HG02970 (cell line): ENCODE data around the gene RGL3.
"Not testable (repeated sequence)": the region's sequence is repeated elsewhere in the genome, so short reads cannot be mapped to it uniquely, and the experiment has no call there.

ENCODE experiments used
- ATAC-seq: cut with Tn5 transposase; IDR thresholded peaks from one replicate; pipeline ENCODE4 v1.9.1; 2021; ENCODE audit warnings: mild to moderate bottlenecking, moderate library complexity, moderate number of reproducible peaks; ENCODE audit not compliant: unreplicated experiment, low FRiP score

RGL3 gene, protein sequence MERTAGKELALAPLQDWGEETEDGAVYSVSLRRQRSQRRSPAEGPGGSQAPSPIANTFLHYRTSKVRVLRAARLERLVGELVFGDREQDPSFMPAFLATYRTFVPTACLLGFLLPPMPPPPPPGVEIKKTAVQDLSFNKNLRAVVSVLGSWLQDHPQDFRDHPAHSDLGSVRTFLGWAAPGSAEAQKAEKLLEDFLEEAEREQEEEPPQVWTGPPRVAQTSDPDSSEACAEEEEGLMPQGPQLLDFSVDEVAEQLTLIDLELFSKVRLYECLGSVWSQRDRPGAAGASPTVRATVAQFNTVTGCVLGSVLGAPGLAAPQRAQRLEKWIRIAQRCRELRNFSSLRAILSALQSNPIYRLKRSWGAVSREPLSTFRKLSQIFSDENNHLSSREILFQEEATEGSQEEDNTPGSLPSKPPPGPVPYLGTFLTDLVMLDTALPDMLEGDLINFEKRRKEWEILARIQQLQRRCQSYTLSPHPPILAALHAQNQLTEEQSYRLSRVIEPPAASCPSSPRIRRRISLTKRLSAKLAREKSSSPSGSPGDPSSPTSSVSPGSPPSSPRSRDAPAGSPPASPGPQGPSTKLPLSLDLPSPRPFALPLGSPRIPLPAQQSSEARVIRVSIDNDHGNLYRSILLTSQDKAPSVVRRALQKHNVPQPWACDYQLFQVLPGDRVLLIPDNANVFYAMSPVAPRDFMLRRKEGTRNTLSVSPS

DNA sequence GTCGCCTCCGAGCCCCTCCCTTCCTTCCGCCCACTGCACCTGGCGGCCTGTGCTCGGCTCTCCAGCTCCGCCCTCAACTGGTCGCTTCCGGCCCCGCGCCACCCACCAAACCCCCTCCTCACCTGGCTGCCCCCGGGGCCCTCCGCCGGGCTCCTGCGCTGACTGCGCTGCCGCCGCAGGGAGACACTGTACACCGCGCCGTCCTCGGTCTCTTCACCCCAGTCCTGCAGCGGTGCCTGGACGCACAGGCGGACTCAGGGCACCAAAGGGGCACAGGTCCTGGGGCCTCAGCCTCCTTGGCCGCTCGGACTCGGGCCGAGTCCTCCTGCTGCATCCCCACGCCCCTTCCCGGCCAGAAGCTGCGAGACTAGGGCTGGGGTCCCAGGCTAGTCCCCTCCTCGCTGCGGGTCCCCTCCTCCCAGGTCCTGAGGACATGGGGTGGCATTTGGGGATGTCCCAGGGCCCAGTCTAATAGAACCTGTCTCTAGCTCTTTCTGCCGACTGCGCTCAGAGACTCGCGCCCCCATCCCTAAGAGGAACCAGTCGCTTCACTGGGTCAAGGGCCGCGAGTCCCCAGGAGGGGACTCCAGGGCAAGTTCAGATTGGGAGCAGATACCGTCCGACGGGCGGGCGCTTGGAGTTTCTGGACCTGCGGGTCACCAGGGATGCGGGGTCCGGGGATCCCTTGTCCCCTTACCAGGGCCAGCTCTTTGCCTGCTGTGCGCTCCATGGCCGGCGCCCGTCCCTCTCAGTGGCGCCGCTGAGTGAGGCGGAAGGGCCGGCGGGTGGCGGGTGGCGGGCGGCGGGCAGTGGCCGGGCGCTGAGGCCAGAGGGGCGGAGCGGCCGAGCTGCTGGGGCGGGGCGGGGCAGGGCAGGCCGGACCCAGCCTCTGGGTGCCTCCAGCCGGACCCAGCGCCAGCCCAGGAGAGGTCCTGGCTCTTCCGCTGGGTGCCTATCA lies at the start of gene RGL3:
Gene RGL3 (minus strand): TSS at position 766 of the 958 bp plus-strand sequence. CDS start 36 bp downstream, at position 730.
- ATAC-seq: no peak

DNA sequence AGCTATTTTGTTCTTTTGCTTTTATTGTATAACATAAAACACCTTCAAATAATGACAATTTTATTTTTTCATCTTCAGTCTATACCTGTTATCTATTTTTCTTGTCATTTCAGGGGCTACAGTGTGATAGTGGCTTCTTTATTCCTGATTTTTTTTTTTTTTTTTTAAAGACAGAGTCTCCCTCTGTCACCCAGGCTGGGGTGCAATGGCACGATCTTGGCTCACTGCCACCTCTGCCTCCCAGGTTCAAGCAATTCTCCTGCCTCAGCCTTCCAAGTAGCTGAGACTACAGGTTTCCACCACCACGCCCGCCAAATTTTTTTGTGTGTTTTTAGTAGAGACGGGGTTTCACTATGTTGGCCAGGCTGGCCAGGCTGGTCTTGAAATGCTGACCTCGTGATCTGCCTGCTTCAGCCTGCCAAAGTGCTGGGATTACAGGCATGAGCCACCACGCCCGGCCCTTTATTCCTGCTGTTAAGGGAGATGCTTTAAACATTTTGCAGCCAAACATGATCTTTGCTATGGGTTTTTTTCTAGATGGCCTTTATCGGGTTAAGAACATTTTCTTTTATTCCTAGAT lies 49.2 kb upstream of the RGL3 start:
- ATAC-seq: not testable (repeated sequence)

DNA sequence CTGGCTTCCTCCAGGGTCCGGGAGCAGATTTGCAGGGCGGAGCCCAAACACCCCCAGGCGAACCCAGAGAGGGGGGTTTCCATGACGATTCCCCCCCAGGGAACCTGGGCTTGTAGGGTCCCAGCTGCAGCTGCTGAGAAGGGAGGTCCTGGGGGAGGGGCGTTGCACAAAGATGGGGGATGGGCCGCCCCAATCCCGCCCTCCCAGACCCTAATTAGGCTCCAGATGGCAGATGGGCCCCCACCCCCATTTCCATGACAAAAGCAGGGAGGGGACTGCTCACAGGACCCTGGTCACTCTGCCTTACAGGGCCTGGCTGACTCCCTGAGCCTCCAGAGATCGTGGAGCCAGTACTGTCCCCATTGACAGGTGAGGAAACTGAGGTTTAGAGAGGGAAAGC lies 46.5 kb upstream of the RGL3 start:
- no peak for ATAC-seq

DNA sequence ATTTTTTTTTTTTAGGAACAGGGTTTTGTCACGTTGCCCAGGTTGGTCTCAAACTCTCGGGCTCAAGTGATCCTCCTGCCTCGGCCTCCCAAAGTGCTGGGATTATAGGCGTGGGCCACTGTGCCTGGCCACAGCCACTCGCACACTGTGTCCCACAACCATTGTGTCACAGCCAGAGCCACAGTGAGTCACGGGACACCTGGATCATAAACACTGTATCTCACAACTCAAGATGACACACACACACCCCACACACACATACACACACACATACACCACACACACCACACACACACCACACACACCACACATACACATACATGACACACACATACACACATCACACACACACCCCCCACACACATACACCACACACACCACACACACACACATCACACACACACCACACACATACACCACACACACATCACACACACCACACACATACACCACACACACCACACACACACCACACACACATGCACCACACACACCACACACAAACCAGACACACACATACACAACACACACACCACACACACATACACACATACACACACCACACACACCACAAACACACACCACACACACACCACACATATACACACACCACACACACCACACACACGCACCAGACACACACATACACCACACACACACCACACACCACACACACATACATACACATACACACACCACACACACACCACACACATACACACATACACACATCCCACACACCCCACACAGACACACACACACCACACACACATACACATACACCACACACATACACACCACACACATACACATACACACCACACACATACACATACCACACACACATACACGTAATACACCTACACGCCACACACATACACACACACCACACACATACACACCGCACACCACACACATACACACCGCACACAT lies 45.5 kb upstream of the RGL3 start:
- ATAC-seq: no peak

DNA sequence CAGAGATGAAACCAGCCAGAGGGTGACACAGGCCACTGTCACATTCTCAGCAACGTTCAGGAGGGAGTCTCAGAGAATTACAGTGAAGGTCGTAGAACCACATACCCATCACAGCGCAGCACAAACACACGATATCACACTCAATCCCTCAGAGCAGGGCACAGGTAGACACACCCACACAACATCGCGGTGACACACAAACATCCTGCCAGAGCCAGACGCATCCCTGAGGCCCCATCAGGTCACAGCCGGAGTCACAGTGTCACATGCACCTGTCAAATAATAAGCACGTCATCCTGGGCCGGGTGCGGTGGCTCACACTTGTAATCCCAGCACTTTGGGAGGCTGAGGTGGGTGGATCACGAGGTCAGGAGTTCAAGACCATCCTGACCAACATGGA lies 44.3 kb upstream of the RGL3 start:
- ATAC-seq: no peak

DNA sequence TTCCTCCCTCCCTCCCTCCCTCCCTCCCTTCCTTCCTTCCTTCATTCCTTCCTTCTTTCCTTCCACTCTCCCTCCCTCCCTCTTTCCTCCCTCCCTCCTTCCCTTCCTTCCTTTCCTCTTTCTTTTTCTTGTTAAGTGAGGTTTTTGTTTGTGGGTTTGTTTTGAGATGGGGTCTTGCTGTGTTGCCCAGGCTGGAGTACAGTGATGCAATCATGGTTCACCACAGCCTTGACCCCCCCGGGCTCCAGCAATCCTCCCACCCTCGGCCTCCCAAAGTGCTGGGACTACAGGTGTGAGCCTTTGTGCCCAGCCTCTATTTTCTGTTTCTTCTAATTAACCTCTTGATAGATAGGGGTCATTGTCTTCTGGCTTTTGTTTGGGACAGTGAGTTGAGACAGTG lies 42.3 kb upstream of the RGL3 start:
- ATAC-seq: no peak

DNA sequence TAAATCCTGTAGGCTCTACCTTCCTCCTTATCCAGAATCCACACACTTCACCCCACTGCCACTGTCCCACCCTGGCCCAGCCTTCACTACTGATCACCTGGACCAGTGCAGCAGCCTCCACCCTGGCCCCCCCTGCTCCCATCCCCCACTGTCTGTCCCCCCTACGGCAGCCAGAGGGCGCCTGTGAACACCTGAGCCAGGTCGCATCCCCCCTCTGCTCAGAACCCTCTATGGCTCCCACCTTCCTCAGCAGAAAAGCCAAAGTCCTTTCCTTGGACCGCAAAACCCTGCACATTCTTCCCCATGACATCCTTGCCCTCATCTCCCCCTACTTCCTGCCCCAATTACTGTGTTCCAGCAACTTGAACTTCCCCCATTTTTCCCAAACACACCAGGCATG lies 41.1 kb upstream of the RGL3 start:
- no peak for ATAC-seq

DNA sequence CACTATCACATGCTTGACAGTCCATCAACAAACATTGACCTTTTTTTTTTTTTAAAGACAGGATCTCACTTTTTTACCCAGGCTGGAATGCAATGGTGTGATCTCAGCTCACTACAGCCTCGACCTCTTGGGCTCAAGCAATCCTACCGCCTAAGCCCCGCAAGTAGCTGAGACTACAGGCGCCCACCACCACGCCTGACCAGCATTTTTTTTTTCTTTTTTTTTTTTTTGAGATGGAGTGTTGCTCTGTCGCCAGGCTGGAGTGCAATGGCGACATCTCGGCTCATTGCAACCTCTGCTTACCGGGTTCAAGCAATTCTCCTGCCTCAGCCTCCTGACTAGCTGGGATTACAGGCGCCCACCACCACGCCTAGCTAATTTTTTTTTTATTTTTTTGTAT lies 39.8 kb upstream of the RGL3 start:
- not testable (repeated sequence) for ATAC-seq

DNA sequence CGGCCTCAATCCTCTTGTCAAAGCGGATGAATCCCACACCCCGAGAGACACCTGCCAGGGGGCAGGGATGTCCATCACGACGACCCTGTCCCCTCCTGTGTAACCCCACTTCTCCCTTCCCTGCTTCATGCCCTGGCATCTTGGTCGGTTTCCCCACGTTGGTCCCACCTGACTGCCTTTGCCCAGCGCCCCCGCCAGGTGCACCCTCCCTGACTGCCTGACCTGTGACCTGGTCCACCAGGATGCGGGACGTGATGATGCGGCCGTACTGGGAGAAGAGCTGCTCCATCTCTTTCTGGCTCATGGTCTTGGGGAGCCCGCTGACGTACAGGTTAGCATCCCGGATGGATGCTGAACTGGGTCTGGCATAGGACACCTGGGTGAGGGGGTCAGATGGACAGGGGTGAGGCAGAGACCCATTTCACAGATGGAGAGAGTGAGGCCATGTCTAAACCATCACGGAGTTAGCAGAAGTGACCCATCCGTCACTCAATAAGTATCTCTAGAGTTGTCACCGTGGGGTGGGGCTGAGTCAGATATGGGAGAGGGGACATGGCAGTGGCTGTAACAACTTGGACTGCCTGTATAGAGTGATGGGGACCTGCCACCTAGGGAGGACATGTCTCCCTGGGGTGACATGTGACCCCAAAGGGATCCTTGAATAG lies 39.3 kb upstream of the RGL3 start:
- no peak for ATAC-seq

DNA sequence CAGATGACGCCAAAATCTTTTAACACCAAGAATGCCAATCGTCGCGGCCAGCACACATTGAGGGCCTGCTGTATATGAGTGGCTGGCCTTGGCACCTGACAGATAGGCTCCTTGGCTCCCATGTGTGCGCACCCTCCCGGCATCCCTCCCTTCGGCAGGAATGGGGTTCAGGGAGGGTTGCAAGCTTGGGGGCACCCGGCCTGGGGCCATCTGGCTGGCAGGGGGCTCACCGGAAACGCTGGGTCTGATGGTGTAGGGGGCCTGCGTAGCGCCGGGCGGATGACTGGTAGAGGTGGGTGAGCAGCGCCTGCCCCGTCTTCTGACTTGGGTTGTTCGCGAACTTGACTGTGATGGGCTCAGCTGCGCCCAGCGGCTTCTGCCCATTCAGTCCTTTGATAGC lies 38.7 kb upstream of the RGL3 start:
- no peak for ATAC-seq

DNA sequence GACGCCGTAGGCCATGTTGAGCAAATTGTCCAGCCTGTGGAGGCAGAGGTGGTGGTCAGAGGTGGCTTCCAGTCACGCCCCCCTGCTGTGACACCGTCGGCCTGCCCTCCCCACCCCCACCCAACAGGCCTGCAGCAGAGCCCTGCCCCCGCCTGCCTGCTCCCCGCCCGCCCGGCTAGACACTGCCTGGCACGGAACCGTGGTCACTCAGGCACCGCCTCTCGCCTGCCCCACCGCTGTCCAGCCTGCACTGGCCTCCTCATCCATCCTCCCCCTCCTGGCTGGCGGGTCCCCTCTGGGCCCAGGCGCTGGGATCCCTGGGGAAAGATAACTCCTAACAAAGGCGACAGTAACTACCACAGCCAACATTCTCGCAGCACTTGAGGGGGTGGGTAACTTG lies 38.0 kb upstream of the RGL3 start:
- ATAC-seq: no peak

DNA sequence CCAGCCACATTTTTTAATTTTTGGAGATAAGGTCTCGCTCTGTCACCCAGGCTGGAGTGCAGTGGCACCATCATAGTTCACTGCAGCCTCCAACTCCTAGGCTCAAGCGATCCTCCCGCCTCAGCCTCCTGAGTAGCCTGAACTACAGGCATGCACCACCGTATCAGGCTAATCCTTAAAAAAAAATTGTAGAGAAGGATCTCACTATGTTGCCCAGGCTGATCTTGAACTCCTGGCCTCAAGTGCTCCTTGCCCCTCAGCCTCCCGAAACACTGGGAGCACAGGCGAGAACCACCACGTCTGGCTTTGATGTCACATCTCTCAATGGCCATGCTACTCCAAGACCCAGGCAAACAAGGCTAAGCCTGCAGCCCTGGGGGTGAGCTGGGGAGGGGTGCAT lies 37.5 kb upstream of the RGL3 start:
- ATAC-seq: no peak

DNA sequence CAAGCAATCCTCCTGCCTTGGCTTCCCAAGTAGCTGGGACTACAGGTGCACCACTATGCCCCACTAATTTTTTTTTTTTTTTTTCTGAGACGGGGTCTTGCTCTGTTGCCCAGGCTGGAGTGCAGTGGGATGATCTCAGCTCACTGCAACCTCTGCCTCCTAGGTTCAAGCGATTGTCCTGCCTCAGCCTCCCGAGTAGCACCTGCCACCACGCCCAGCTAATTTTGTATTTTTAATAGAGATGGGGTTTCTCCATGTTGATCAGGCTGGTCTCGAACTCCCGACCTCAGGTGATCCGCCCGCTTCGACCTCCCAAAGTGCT lies 36.1 kb upstream of the RGL3 start:
- ATAC-seq: not testable (repeated sequence)

DNA sequence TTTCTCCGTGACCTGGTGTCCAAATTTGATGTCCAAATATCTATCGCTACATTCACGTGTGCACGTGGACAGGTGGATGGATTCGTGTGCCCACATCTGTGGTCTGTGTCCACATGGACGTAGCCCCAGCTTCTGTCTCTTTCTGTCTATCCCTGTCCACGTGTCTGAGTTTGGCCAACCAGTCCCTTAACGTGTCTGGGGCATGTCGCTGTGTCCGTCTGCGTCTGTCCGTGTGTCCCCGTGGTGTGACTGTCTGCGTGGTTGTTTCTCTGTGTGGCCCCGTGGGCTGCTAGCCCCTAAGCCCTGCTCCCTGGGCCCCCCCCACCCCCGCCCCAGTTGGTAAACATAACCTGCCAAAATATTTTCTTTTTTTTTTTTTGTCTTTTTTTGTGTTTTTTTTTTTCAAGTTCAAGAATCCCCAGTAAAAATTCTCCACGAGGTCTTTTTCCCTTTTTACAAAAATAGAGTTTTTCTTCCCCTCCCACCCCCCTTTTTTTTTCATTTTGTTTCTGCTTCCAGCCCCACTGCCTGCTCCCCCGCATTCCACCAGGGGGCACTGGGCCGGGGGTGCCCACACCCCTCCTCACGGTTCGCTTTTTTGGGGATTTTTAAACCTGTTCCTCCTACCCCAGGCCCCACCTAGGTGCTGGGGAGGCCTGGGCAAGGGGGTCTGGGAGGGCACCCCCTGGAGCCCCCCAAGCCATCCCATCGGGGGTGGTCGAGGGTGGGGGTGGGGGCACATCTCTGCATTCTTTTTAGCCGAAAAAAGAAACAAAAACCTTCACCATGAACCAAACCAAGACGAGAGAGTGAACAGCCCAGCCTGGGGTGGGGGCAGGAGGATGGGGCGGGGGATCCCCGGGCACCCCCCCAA lies 34.6 kb upstream of the RGL3 start:
- ATAC-seq: no peak

DNA sequence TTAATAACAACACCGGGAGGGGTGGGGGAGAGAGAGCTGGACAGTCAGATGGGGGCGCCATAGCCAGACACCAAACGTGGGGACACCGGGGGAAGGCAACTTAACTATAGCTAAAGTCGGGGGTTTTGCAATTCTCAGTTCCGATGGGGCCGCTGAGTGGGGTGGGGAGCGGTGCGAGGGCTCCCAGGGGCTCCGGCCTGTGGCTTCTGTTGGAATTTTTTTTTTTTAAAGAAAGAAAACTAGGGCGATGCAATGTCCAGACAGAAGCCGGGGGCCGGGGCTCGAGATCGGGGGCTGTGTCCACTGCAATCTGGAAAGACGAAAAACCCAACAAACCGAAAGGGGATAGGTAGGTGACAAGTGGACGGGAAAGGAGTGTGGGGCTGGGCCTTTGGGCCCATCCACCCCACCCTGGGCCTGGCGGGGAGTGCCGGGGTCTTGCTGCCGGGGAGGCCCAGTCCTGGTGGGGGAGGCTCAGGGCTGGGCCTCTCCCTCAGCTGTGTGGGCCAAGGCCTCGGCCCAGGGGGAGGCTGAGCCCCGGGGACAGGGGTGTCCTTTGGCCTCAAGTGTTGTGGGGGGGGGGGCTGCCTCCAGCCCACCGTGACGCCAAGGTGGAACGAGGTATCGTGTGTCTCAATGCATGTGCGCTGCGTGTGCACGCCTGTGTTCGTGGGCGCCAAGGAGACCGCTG lies 33.7 kb upstream of the RGL3 start:
- ATAC-seq: no peak

DNA sequence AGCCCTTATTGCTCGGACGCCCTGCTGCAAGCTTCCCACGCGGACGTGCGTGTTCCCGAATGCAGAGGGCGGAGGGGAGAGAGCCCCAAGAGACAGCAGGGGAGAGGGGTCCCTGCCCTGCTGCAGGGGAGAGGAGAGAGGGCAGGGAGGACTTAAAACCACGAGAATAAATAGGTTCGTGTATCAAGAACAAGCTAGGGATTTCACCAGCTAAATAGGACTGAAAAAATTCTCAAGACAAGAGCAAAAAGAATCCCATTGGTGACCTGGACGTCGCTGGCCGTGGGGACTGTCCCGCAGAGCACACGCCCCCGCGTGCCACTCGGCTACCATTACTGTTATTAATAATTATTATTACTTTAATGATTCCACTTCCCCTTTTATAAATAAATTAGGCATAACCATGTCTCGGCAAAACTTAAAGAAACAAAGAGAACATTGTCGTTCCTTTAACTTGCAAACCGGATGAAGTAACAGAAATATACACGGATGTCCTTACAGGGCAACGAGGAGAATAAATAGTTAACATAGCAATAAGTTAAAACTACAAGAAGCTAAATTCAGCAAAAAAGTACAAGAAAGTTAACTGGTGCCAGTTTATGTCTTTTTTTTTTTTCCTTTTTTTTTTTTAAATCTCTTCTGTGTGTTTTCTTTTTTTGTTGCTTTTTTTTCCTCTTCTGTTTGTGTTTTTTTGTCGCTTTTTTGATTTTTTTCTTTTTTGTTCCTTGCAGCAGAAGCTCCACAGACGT lies 32.9 kb upstream of the RGL3 start:
- no peak for ATAC-seq

DNA sequence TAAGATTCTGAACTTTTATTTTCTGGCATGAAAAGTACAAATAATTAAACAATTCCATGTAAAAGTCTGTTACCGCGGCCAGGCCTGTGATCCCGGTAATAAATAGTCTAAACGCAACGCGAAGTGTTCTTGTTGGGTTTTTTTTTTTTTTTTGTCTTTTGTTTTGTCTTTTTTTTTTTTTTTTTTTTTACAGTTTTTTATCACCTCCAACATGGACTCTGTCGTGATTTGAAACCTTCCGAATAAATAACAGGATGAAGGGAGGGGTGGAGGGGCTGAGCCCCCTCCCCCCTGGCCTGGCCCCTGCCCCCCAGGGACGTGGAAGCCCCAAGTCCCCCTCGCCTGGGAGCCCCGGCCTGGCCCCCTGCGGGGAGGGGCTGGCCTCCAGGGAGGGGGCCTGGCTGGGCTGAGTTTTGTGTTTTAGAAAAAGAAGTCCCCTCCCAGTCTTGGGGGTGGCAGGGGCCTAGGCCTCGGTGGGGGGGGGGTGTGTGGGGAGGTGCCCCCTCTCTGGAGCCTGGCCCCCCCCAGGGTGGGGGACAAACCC lies 32.3 kb upstream of the RGL3 start:
- ATAC-seq: no peak
